Measurements from ENCODE around the gene MORN1. TPM values are rescaled to one million over a fixed set of nuclear protein-coding genes. Genes with fewer than 3 reads are reported as not detected.
A peak's percentile ranks its signal among the peaks of the same experiment; 100 is the strongest.

Gene MORN1
- total and polyA plus RNA-seq, 2 experiments from 2014 or later, result 4.8 to 11.1 TPM

- Histone ChIP-seq H3K79me2 (replicated peaks; ENCODE audit: insufficient read depth) (no peaks in the 10 kb centered on the region), H3K9me2 (ENCODE audit: insufficient read depth) (no peaks in the 10 kb centered on the region), H3K4me2 (no peak overlapping the region), H3K4me3 (no peak overlapping the region), H3F3A (replicated peaks; ENCODE audit: low read depth) (no peaks in the 10 kb centered on the region), H3K27ac (ENCODE audit: low read depth) (no peak overlapping the region), H3K36me3 (ENCODE audit: insufficient read depth) (no peaks in the 10 kb centered on the region), H4K20me1 (replicated peaks; ENCODE audit: insufficient read depth) (no peaks in the 10 kb centered on the region), H2AFZ (no peak overlapping the region), H3K4me1 (ENCODE audit: insufficient read depth) (no peaks in the 10 kb centered on the region), H3K27me3 (ENCODE audit: insufficient read depth) (no peaks in the 10 kb centered on the region)
- no peak overlapping the region; the same call in 2 of the 3 replicates for H3K4me3 Mint-ChIP-seq
- ATAC-seq, result peak; percentile 35; the same call in 2 of the 3 replicates
- peak; percentile 47 for DNase-seq (ENCODE audit: low spot score)
- H3K36me3 Mint-ChIP-seq (ENCODE audit: low read depth), result peaks cover 15% of the 10 kb centered on the region; the same call in 2 of the 3 replicates
- H3K9me3 Mint-ChIP-seq, result peaks cover 10% of the 10 kb centered on the region; the same call in 2 of the 3 replicates
- TF ChIP-seq ZNF331 (CRISPR knock-in tag; IDR thresholded peaks at IDR 0.05; ENCODE audit: low read depth) (no peak), EZH2 (IDR thresholded peaks at IDR 0.05; ENCODE audit: low read depth, unreplicated experiment) (no peak), CREB1 (CRISPR knock-in tag; IDR thresholded peaks at IDR 0.05; ENCODE audit: low read depth) (no peak), NANOG (IDR thresholded peaks at IDR 0.05; ENCODE audit: borderline replicate concordance) (no peak)
- H3K27ac Mint-ChIP-seq, result no peak overlapping the region
- H3K27me3 Mint-ChIP-seq (ENCODE audit: insufficient read depth, low read depth, poor library complexity), result no peaks in the 10 kb centered on the region
- no peaks in the 10 kb centered on the region for H3K4me1 Mint-ChIP-seq
Observed at GRCh38 chr1:2368053-2368744, 23.2 kb downstream of the MORN1 start.

- Histone ChIP-seq H3K4me1 (ENCODE audit: insufficient read depth) (no peaks in the 10 kb centered on the region), H3K36me3 (ENCODE audit: insufficient read depth) (no peaks in the 10 kb centered on the region), H3K9me2 (ENCODE audit: insufficient read depth) (no peaks in the 10 kb centered on the region), H3K27ac (ENCODE audit: low read depth) (no peak overlapping the region), H3F3A (replicated peaks; ENCODE audit: low read depth) (no peaks in the 10 kb centered on the region), H3K4me3 (no peak overlapping the region), H3K27me3 (ENCODE audit: insufficient read depth) (no peaks in the 10 kb centered on the region), H3K4me2 (no peak overlapping the region), H4K20me1 (replicated peaks; ENCODE audit: insufficient read depth) (no peaks in the 10 kb centered on the region), H3K79me2 (replicated peaks; ENCODE audit: insufficient read depth) (no peaks in the 10 kb centered on the region), H2AFZ (no peak overlapping the region)
- Mint-ChIP-seq H3K4me3 (no peak overlapping the region), H3K27ac (no peak overlapping the region), H3K4me1 (no peaks in the 10 kb centered on the region), H3K36me3 (ENCODE audit: low read depth) (peaks cover 9% of the 10 kb centered on the region; the same call in 2 of the 3 replicates), H3K9me3 (peaks cover 14% of the 10 kb centered on the region; the same call in 2 of the 3 replicates), H3K27me3 (ENCODE audit: insufficient read depth, low read depth, poor library complexity) (no peaks in the 10 kb centered on the region)
- ATAC-seq (no peak), DNase-seq (ENCODE audit: low spot score) (no peak)
- TF ChIP-seq CTCF (conservative IDR thresholded peaks at IDR 0.05; ENCODE audit: low read depth in 2 of 2) (no peak), EZH2phosphoT487 (IDR thresholded peaks at IDR 0.05; ENCODE audit: unreplicated experiment) (no peak), ETS1 (IDR thresholded peaks at IDR 0.05) (no peak), POLR2AphosphoS5 (IDR thresholded peaks at IDR 0.05; ENCODE audit: low read depth) (no peak), ZNF114 (CRISPR knock-in tag; IDR thresholded peaks at IDR 0.05) (no peak), CREB1 (CRISPR knock-in tag; IDR thresholded peaks at IDR 0.05; ENCODE audit: low read depth) (no peak), JUNB (IDR thresholded peaks at IDR 0.05; ENCODE audit: unreplicated experiment) (no peak), STAT1 (IDR thresholded peaks at IDR 0.05; ENCODE audit: unreplicated experiment) (no peak), NANOG (IDR thresholded peaks at IDR 0.05; ENCODE audit: borderline replicate concordance) (no peak), EZH2 (IDR thresholded peaks at IDR 0.05; ENCODE audit: low read depth, unreplicated experiment) (no peak), REST (IDR thresholded peaks at IDR 0.05; ENCODE audit: unreplicated experiment) (no peak), ZNF331 (CRISPR knock-in tag; IDR thresholded peaks at IDR 0.05; ENCODE audit: low read depth) (no peak)
Observed at GRCh38 chr1:2363847-2364513, 27.4 kb downstream of the MORN1 start.

Measured in GM23338 (cell line).